ENCODE measurements around the gene ANKMY1. TPM values are rescaled to one million over a fixed set of nuclear protein-coding genes. Genes with fewer than 3 reads are reported as not detected.
A peak's percentile ranks its signal among the peaks of the same experiment; 100 is the strongest.

The ANKMY1 gene
- total and polyA plus RNA-seq, 3 experiments from 2014 or later, result 15.8 to 27.9 (median 22.4) TPM

GRCh38 chr2:240573071-240573515 lies 15.3 kb upstream of the ANKMY1 start:
- no peak overlapping the region for H3K4me3 Mint-ChIP-seq
- Histone ChIP-seq H3K27ac (ENCODE audit: low read depth, low read length) (no peak overlapping the region), H3K27me3 (ENCODE audit: insufficient read depth, low read length, poor library complexity, severe bottlenecking) (no peaks in the 10 kb centered on the region), H3K36me3 (ENCODE audit: insufficient read depth, low read length) (peaks cover 22% of the 10 kb centered on the region), H3K4me3 (ENCODE audit: low read length) (no peak overlapping the region), H3K4me1 (ENCODE audit: insufficient read depth, low read length) (peaks cover 29% of the 10 kb centered on the region), H3K9me3 (ENCODE audit: low read length) (no peaks in the 10 kb centered on the region)
- no peaks in the 10 kb centered on the region for H3K9me3 Mint-ChIP-seq
- ChIA-PET POLR2A (interaction anchor here (2.1 kb wide), 1 partner anchor 13 kb away, joined by 5 read pairs; the partner anchor contains the start of gene CAPN10), CTCF (interaction anchor here (1.3 kb wide), 1 partner anchor 59 kb away, joined by 5 read pairs; no protein-coding TSS in a partner anchor)
- no peaks in the 10 kb centered on the region for H3K27me3 Mint-ChIP-seq
- H3K27ac Mint-ChIP-seq, result peak overlapping the region in 2 of 8 donors; percentile 15 to 24
- peak in 1 of 5 donors; percentile 41 for DNase-seq
- peaks cover 24 to 34% (median 26%) of the 10 kb centered on the region in 3 donors for H3K4me1 Mint-ChIP-seq
- peaks cover 0 to 61% (median 2%) of the 10 kb centered on the region in 3 donors for H3K36me3 Mint-ChIP-seq

- no peaks in the 10 kb centered on the region for H3K9me3 ChIP-seq (ENCODE audit: low read length)
- peaks cover 22% of the 10 kb centered on the region for H3K36me3 ChIP-seq (ENCODE audit: insufficient read depth, low read length)
- Mint-ChIP-seq H3K36me3 (peaks cover 0 to 58% (median 2%) of the 10 kb centered on the region in 3 donors), H3K27ac (peak overlapping the region in 2 of 8 donors; percentile 30 to 85), H3K4me3 (peak overlapping the region in 2 of 7 donors; percentile 45 to 62), H3K9me3 (no peaks in the 10 kb centered on the region), H3K27me3 (no peaks in the 10 kb centered on the region), H3K4me1 (peaks cover 28 to 40% (median 31%) of the 10 kb centered on the region in 3 donors)
- H3K4me3 ChIP-seq (ENCODE audit: low read length), result no peak overlapping the region
- POLR2A ChIA-PET, result interaction anchor here (1.2 to 2.1 kb wide), 2 partner anchors 11 to 14 kb away, joined by 3 to 5 read pairs; partner anchors contain the start of gene CAPN10
- H3K27ac ChIP-seq (ENCODE audit: low read depth, low read length), result no peak overlapping the region
- peak in 1 of 5 donors; percentile 45 for DNase-seq
- CTCF ChIA-PET, result interaction anchor here (1.3 kb wide), 1 partner anchor 58 kb away, joined by 5 read pairs; no protein-coding TSS in a partner anchor
- H3K4me1 ChIP-seq (ENCODE audit: insufficient read depth, low read length), result peaks cover 35% of the 10 kb centered on the region
- H3K27me3 ChIP-seq (ENCODE audit: insufficient read depth, low read length, poor library complexity, severe bottlenecking), result no peaks in the 10 kb centered on the region
Observed at GRCh38 chr2:240572141-240573031, 14.6 kb upstream of the ANKMY1 start.

GRCh38 chr2:240571314-240571973 lies 13.7 kb upstream of the ANKMY1 start:
- no peaks in the 10 kb centered on the region for H3K27me3 Mint-ChIP-seq
- H3K27ac ChIP-seq (ENCODE audit: low read depth, low read length), result no peak overlapping the region
- no peaks in the 10 kb centered on the region for H3K9me3 Mint-ChIP-seq
- peak overlapping the region in 7 of 8 donors; percentile 29 to 81 (median 70) for H3K27ac Mint-ChIP-seq
- peak in 1 of 5 donors; percentile 36 for DNase-seq
- H3K4me1 ChIP-seq (ENCODE audit: insufficient read depth, low read length), result peaks cover 43% of the 10 kb centered on the region
- peaks cover 0 to 52% (median 2%) of the 10 kb centered on the region in 3 donors for H3K36me3 Mint-ChIP-seq
- CTCF ChIA-PET, result interaction anchor here (1.3 kb wide), 1 partner anchor 58 kb away, joined by 3 read pairs; no protein-coding TSS in a partner anchor
- H3K9me3 ChIP-seq (ENCODE audit: low read length), result no peaks in the 10 kb centered on the region
- no peaks in the 10 kb centered on the region for H3K27me3 ChIP-seq (ENCODE audit: insufficient read depth, low read length, poor library complexity, severe bottlenecking)
- H3K4me1 Mint-ChIP-seq, result peaks cover 33 to 49% (median 37%) of the 10 kb centered on the region in 3 donors
- no peak overlapping the region for H3K4me3 ChIP-seq (ENCODE audit: low read length)
- peaks cover 20% of the 10 kb centered on the region for H3K36me3 ChIP-seq (ENCODE audit: insufficient read depth, low read length)
- H3K4me3 Mint-ChIP-seq, result peak overlapping the region; percentile 44 to 86 (median 49)
- POLR2A ChIA-PET, result interaction anchor here (0.6 to 1.2 kb wide), 2 partner anchors 10 to 15 kb away, joined by 3 read pairs; partner anchors contain the start of gene CAPN10

GRCh38 chr2:240570531-240571313 lies 12.9 kb upstream of the ANKMY1 start:
- POLR2A ChIA-PET, result interaction anchor here (0.6 kb wide), 1 partner anchor 16 kb away, joined by 3 read pairs; the partner anchor contains the start of gene CAPN10
- Mint-ChIP-seq H3K27ac (peak overlapping the region in 7 of 8 donors; percentile 29 to 81 (median 70)), H3K4me1 (peaks cover 34 to 55% (median 39%) of the 10 kb centered on the region in 3 donors), H3K9me3 (no peaks in the 10 kb centered on the region), H3K36me3 (peaks cover 0 to 46% (median 2%) of the 10 kb centered on the region in 3 donors), H3K4me3 (peak overlapping the region; percentile 44 to 89 (median 86)), H3K27me3 (no peaks in the 10 kb centered on the region)
- no peaks in the 10 kb centered on the region for H3K27me3 ChIP-seq (ENCODE audit: insufficient read depth, low read length, poor library complexity, severe bottlenecking)
- H3K4me1 ChIP-seq (ENCODE audit: insufficient read depth, low read length), result peaks cover 48% of the 10 kb centered on the region
- DNase-seq, result peak in 1 of 5 donors; percentile 36
- CTCF ChIA-PET, result interaction anchor here (1.3 kb wide), 1 partner anchor 57 kb away, joined by 3 read pairs; no protein-coding TSS in a partner anchor
- peaks cover 12% of the 10 kb centered on the region for H3K36me3 ChIP-seq (ENCODE audit: insufficient read depth, low read length)
- no peak overlapping the region for H3K27ac ChIP-seq (ENCODE audit: low read depth, low read length)
- peak overlapping the region; percentile 85 for H3K4me3 ChIP-seq (ENCODE audit: low read length)
- no peaks in the 10 kb centered on the region for H3K9me3 ChIP-seq (ENCODE audit: low read length)

- peak overlapping the region; percentile 84 to 95 (median 86) for H3K4me3 Mint-ChIP-seq
- H3K36me3 ChIP-seq (ENCODE audit: insufficient read depth, low read length), result peaks cover 8% of the 10 kb centered on the region
- no peaks in the 10 kb centered on the region for H3K9me3 Mint-ChIP-seq
- CTCF ChIA-PET, result interaction anchor here (1.3 to 2.3 kb wide), 4 partner anchors 9 to 56 kb away, joined by 3 to 16 read pairs (median 10); partner anchors contain the start of genes CAPN10 and DUSP28
- no peak for DNase-seq
- POLR2A ChIA-PET, result interaction anchor here (2.1 kb wide), 1 partner anchor 16 kb away, joined by 28 read pairs; the partner anchor contains the start of gene CAPN10
- H3K4me1 Mint-ChIP-seq, result peaks cover 41 to 62% (median 45%) of the 10 kb centered on the region in 3 donors
- H3K27ac ChIP-seq (ENCODE audit: low read depth, low read length), result no peak overlapping the region
- no peaks in the 10 kb centered on the region for H3K27me3 ChIP-seq (ENCODE audit: insufficient read depth, low read length, poor library complexity, severe bottlenecking)
- H3K27ac Mint-ChIP-seq, result peak overlapping the region in 5 of 8 donors; percentile 66 to 76 (median 75)
- peaks cover 54% of the 10 kb centered on the region for H3K4me1 ChIP-seq (ENCODE audit: insufficient read depth, low read length)
- no peaks in the 10 kb centered on the region for H3K9me3 ChIP-seq (ENCODE audit: low read length)
- H3K4me3 ChIP-seq (ENCODE audit: low read length), result peak overlapping the region; percentile 85
- no peaks in the 10 kb centered on the region for H3K27me3 Mint-ChIP-seq
- peaks cover 0 to 44% (median 2%) of the 10 kb centered on the region in 3 donors for H3K36me3 Mint-ChIP-seq
Observed at GRCh38 chr2:240569998-240570530, 12.3 kb upstream of the ANKMY1 start.

- ChIA-PET CTCF (interaction anchor here (0.7 to 2.3 kb wide), 7 partner anchors 9 to 271 kb away, joined by 3 to 16 read pairs (median 5); partner anchors contain the start of genes CAPN10 and DUSP28), POLR2A (interaction anchor here (1.7 to 5.3 kb wide), 4 partner anchors 9 to 52 kb away, joined by 5 to 38 read pairs (median 18); partner anchors contain the start of gene CAPN10)
- peak overlapping the region; percentile 54 for H3K27ac ChIP-seq (ENCODE audit: low read depth, low read length)
- peak overlapping the region; percentile 84 to 95 (median 86) for H3K4me3 Mint-ChIP-seq
- peaks cover 59% of the 10 kb centered on the region for H3K4me1 ChIP-seq (ENCODE audit: insufficient read depth, low read length)
- peak overlapping the region; percentile 66 to 88 (median 76) for H3K27ac Mint-ChIP-seq
- H3K4me1 Mint-ChIP-seq, result peaks cover 46 to 67% (median 51%) of the 10 kb centered on the region in 3 donors
- no peaks in the 10 kb centered on the region for H3K9me3 ChIP-seq (ENCODE audit: low read length)
- H3K27me3 Mint-ChIP-seq, result no peaks in the 10 kb centered on the region
- no peaks in the 10 kb centered on the region for H3K27me3 ChIP-seq (ENCODE audit: insufficient read depth, low read length, poor library complexity, severe bottlenecking)
- no peaks in the 10 kb centered on the region for H3K9me3 Mint-ChIP-seq
- H3K36me3 ChIP-seq (ENCODE audit: insufficient read depth, low read length), result peaks cover 2% of the 10 kb centered on the region
- peaks cover 0 to 42% (median 5%) of the 10 kb centered on the region in 3 donors for H3K36me3 Mint-ChIP-seq
- H3K4me3 ChIP-seq (ENCODE audit: low read length), result peak overlapping the region; percentile 85
- peak in 1 of 5 donors; percentile 41 for DNase-seq
Observed at GRCh38 chr2:240569523-240569997, 11.8 kb upstream of the ANKMY1 start.

All from CD8-positive, alpha-beta memory T cell (primary cell).